ENCODE results near the gene NFIA.
A peak's percentile ranks its signal among the peaks of the same experiment; 100 is the strongest.

The NFIA gene

GRCh38 chr1:61395146-61395800 is 312.9 kb downstream of the NFIA start:
- DNase-seq (ENCODE audit: low spot score): no peak

- DNase-seq (ENCODE audit: low spot score): no peak
These were observed 315.1 kb downstream of the NFIA start for GRCh38 chr1:61397495-61397894.

- DNase-seq (ENCODE audit: low spot score): no peak
These were observed 315.6 kb downstream of the NFIA start for GRCh38 chr1:61397935-61398334.

GRCh38 chr1:61399199-61399598 is 316.8 kb downstream of the NFIA start:
- no peak for DNase-seq (ENCODE audit: low spot score)

- DNase-seq (ENCODE audit: low spot score): no peak
These were observed 317.9 kb downstream of the NFIA start for GRCh38 chr1:61400131-61400770.

GRCh38 chr1:61400997-61401396 is 318.6 kb downstream of the NFIA start:
- no peak for DNase-seq (ENCODE audit: low spot score)

GRCh38 chr1:61403679-61404596 is 321.6 kb downstream of the NFIA start:
- peak; percentile 8 for DNase-seq (ENCODE audit: low spot score)

GRCh38 chr1:61404597-61405376 is 322.4 kb downstream of the NFIA start:
- DNase-seq (ENCODE audit: low spot score): no peak

GRCh38 chr1:61406467-61406866 is 324.1 kb downstream of the NFIA start:
- DNase-seq (ENCODE audit: low spot score): no peak

GRCh38 chr1:61412601-61413000 is 330.2 kb downstream of the NFIA start:
- no peak for DNase-seq (ENCODE audit: low spot score)

GRCh38 chr1:61419196-61419595 is 336.8 kb downstream of the NFIA start:
- no peak for DNase-seq (ENCODE audit: low spot score)

- no peak for DNase-seq (ENCODE audit: low spot score)
These were observed 337.3 kb downstream of the NFIA start for GRCh38 chr1:61419657-61420056.

GRCh38 chr1:61420243-61420642 is 337.9 kb downstream of the NFIA start:
- no peak for DNase-seq (ENCODE audit: low spot score)

GRCh38 chr1:61420909-61421835 is 338.8 kb downstream of the NFIA start:
- DNase-seq (ENCODE audit: low spot score): no peak

- no peak for DNase-seq (ENCODE audit: low spot score)
These were observed 341.3 kb downstream of the NFIA start for GRCh38 chr1:61423643-61424042.

- DNase-seq (ENCODE audit: low spot score): no peak
These were observed 342.0 kb downstream of the NFIA start for GRCh38 chr1:61424382-61424781.

GRCh38 chr1:61425040-61425439 is 342.7 kb downstream of the NFIA start:
- DNase-seq (ENCODE audit: low spot score): no peak

- peak; percentile 37 for DNase-seq (ENCODE audit: low spot score)
These were observed 343.9 kb downstream of the NFIA start for GRCh38 chr1:61426254-61426653.

GRCh38 chr1:61426885-61427284 is 344.5 kb downstream of the NFIA start:
- no peak for DNase-seq (ENCODE audit: low spot score)

GRCh38 chr1:61427510-61427909 is 345.1 kb downstream of the NFIA start:
- no peak for DNase-seq (ENCODE audit: low spot score)

GRCh38 chr1:61428146-61428545 is 345.8 kb downstream of the NFIA start:
- no peak for DNase-seq (ENCODE audit: low spot score)
